Fibroblast of pulmonary artery (primary cell): ENCODE measurements around the gene PRCC.

Experiments used
- DNase-seq: peaks from one replicate; pipeline ENCODE4 v3.0.0-alpha.2; 2010; ENCODE audit warnings: low read depth
- H3K4me3 ChIP-seq: replicated peaks from 2 replicates; pipeline ENCODE4 v1.5.1; 2011; ENCODE audit warnings: low read depth, mild to moderate bottlenecking, control low read depth, low read length, moderate library complexity
- CTCF ChIP-seq: IDR thresholded peaks from 2 replicates; pipeline ENCODE4 v1.5.1; 2011; ENCODE audit warnings: mild to moderate bottlenecking, control low read depth, low read length, inconsistent platforms; ENCODE audit errors: missing control alignments

PRCC gene

GRCh38 chr1:156766298-156767100 lies 836 bp upstream of the PRCC start:
- H3K4me3 ChIP-seq = peak overlapping the region; percentile 92
- no peak for TF ChIP-seq CTCF
- DNase-seq = no peak

DNA sequence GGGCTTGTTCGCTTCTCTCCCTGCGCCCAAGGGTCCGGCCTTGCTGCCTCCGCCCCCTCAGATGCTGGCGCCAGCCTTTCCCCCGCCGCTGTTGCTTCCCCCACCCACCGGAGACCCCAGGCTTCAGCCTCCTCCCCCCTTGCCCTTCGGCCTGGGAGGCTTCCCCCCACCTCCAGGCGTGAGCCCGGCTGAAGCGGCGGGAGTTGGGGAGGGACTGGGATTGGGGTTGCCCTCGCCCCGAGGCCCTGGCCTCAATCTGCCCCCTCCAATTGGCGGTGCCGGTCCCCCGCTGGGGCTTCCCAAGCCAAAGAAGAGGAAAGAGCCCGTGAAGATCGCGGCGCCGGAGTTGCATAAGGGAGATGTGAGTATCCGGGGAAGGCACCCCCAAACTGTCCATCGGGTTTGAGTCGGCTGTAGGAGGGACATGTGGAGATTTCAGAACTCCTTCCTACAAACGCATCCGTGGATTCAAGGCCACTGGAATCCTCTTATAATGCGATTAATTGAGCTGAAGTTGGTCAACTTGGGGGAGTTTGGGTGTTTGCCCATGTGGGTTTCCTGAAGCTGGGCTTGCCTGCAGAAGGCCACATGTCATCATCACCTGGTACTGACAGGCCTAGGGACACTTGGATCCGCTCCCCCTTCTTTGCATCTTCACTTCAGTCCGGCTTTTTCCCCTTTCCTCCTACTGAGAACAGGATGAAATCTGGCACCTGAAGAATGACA lies 707 bp downstream of the PRCC start:
- TF ChIP-seq CTCF = no peak
- H3K4me3 ChIP-seq = peak overlapping the region; percentile 92
- DNase-seq = no peak

GRCh38 chr1:156768610-156769295 lies 1.4 kb downstream of the PRCC start:
- DNase-seq = no peak
- TF ChIP-seq CTCF = no peak
- peak overlapping the region; percentile 92 for H3K4me3 ChIP-seq

DNA sequence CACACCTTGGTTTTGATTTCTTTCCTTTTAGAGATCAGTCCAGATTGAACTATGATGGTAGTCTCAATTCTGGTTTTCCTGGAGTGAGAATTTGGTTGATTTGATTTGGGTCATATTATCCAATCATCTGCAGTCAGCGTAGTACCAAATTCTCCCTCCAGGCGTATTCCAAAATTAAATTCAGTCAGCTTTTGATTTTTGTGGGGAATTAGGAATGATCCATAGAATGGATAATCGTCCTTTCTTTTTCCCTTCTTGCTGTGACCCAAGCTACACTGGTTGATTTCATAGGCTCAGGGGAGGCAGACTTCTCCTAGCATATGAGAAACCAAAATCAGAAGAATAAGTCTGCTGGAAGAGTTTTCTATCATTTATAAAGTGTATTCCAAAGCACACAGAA lies 4.9 kb downstream of the PRCC start:
- no peak for TF ChIP-seq CTCF
- no peak for DNase-seq
- H3K4me3 ChIP-seq = no peak overlapping the region

DNA sequence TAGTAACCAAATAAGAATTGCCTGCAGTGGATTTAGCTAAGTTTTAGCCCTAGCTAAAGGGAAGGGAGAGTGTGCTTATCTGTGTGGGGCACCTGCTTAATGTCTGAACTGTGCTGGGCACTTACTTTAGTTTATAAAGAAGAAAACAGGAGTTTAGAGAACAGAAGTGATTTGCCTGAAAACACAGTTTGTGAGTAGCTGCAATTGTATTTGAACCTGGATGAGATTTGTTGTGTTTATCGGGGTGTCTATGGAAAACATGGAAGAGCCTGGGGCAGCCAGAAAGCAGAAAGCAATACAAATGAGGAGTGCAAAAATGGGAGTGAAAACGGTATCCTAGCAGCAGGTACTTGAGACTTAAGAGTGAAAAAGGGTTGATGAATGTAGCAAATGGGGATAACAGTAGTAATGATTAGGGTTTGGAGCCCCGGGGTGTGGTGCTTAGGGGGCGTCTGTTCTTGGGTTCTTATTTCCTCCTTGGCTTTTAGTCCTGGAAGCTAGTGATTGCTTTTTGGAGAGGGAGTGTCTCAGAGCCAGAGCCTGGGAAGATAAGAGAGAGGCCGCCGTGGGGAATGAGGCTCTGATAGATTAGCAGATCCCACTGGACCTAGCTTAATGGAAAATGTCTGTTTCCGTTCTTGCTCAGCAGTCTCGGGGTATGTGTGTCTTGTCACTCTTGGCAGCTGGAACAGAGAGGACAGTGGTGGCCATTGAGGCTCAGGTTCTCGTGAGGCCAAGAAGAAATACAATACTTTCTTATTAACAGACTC lies 5.6 kb downstream of the PRCC start:
- no peak overlapping the region for H3K4me3 ChIP-seq
- DNase-seq = peak; percentile 14
- no peak for TF ChIP-seq CTCF

DNA sequence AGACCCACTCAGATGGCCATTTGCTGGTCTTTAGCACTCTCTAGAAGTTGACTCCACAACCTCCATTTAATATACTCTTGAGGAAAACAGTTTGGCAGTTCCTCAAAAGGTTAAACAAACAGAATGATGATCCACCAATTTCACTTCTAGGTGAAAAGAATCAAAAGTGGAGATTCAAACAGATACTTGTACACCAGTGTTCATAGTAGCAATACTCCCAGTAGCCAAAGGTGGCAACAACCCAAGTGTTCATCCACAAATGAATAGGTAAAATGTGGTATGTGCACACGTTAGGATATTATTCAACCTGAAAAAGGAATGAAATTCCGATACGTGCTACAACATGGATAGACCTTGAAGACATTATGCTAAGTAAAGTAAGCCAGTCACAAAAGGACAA lies 6.3 kb downstream of the PRCC start:
- no peak for DNase-seq
- H3K4me3 ChIP-seq = no peak overlapping the region
- peak; percentile 13 for TF ChIP-seq CTCF
